DOHH2 (cell line): ENCODE measurements around the gene TBC1D22A.

Source experiments
- H3F3A ChIP-seq: fragments of 200-600 bp; sonication (generic), shearing (Covaris generic); 2 replicates; pipeline ENCODE4 v1.6.0; 2016; ENCODE audit warnings: antibody characterized with exemption, mild to moderate bottlenecking; ENCODE audit not compliant: control insufficient read depth, insufficient read depth
- H3K27ac ChIP-seq: fragments of 200-600 bp; sonication (generic); 2 replicates; pipeline ENCODE4 v1.5.1; 2014; ENCODE audit warnings: low read depth, mild to moderate bottlenecking, low read length, moderate library complexity
- H3K27me3 ChIP-seq: fragments of 200-600 bp; sonication (generic); 2 replicates; pipeline ENCODE4 v1.6.1; 2014; ENCODE audit warnings: mild to moderate bottlenecking, low read length, mixed read lengths; ENCODE audit not compliant: control insufficient read depth
- H3K36me3 ChIP-seq: fragments of 200-600 bp; sonication (generic); 2 replicates; pipeline ENCODE4 v1.6.1; 2014; ENCODE audit warnings: mild to moderate bottlenecking, low read length, moderate library complexity, mixed read lengths; ENCODE audit not compliant: control insufficient read depth
- H3K4me1 ChIP-seq: fragments of 200-600 bp; sonication (generic); 2 replicates; pipeline ENCODE4 v1.6.1; 2014; ENCODE audit warnings: mild to moderate bottlenecking, low read length, mixed read lengths; ENCODE audit not compliant: control insufficient read depth
- H3K4me2 ChIP-seq: fragments of 200-600 bp; sonication (generic); 2 replicates; pipeline ENCODE4 v1.6.0; 2014; ENCODE audit warnings: mild to moderate bottlenecking, low read length, moderate library complexity
- H3K4me3 ChIP-seq: fragments of 200-600 bp; sonication (generic); 2 replicates; pipeline ENCODE4 v1.5.1; 2014; ENCODE audit warnings: mild to moderate bottlenecking, low read length, mixed read lengths
- H3K79me2 ChIP-seq: fragments of 200-600 bp; sonication (generic); 2 replicates; pipeline ENCODE4 v1.6.1; 2014; ENCODE audit warnings: mild to moderate bottlenecking, low read length, mixed read lengths; ENCODE audit not compliant: control insufficient read depth
- H3K9me2 ChIP-seq: fragments of 200-600 bp; sonication (generic); replicated peaks from 2 replicates; pipeline ENCODE4 v1.6.1; 2014; ENCODE audit warnings: mild to moderate bottlenecking, low read length, mixed read lengths; ENCODE audit not compliant: control insufficient read depth
- H3K9me3 ChIP-seq: fragments of 200-600 bp; sonication (generic); 2 replicates; pipeline ENCODE4 v1.6.1; 2014; ENCODE audit warnings: antibody characterized with exemption, low read length, mixed read lengths; ENCODE audit not compliant: control insufficient read depth, insufficient read depth
- H4K20me1 ChIP-seq: fragments of 200-600 bp; sonication (generic); 2 replicates; pipeline ENCODE4 v1.6.0; 2014; ENCODE audit warnings: low read depth, mild to moderate bottlenecking, antibody characterized with exemption, low read length, moderate library complexity; ENCODE audit not compliant: control insufficient read depth, insufficient read depth
- CTCF ChIP-seq: fragments of 200-600 bp; sonication (generic); IDR thresholded peaks from one replicate; pipeline ENCODE4 v1.5.1; 2014; ENCODE audit warnings: antibody characterized with exemption, mild to moderate bottlenecking, low read depth, low read length; ENCODE audit not compliant: poor library complexity, severe bottlenecking
- EZH2phosphoT487 ChIP-seq: fragments of 200-600 bp; sonication (generic); IDR thresholded peaks from 2 replicates; pipeline ENCODE4 v1.6.1; 2017; ENCODE audit warnings: borderline replicate concordance, mild to moderate bottlenecking, antibody characterized with exemption, low read length, moderate library complexity, mixed read lengths

Gene TBC1D22A

DNA sequence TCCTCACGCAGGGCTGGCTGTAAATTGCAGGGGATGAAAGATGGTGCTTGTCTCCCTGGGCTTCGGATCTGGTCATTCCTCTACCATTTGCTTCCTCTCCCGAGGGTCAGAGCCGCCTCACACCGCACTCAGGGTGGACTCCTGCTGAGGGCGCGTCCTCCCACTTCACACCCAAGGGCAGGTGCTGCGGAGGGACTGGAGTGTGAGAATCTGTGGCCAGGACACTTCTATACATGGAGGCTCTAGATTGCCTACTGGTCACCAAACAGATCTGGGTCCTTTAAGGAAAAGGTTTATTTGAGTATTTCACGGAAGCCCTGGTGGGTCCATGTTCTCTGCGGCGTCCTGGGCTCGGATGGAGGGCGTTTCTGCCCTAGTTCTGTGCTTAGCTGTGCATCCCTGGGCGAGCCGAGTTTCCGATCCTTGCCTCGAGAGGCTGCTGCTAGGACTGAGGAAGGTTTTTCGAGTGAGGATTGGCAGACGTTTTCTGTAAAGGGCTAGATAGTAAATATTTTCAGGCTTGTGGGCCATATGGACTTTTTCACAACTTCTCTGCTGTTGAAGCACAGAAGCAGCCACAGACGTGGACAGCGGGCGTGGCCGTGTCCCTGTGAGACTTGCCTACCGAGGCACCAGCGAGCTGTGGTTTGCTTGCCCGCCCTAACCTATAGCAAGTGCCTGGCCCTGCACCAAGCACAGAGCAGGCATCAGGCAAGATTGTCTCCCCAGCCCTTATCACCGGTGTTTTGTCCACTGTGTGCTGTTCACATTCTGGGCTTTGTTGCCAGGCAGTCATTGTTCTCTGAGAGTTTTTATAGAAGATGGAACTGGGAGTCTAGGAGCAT, 279.0 kb downstream of the TBC1D22A start:
- H3K27ac ChIP-seq = no peak overlapping the region
- TF ChIP-seq CTCF (no peak), EZH2phosphoT487 (no peak)
- no peak overlapping the region for H3K4me2 ChIP-seq
- no peaks in the 10 kb centered on the region for H3K9me2 ChIP-seq
- no peaks in the 10 kb centered on the region for H3K4me1 ChIP-seq
- H3K27me3 ChIP-seq = no peaks in the 10 kb centered on the region
- no peak overlapping the region for H3K4me3 ChIP-seq
- H3K36me3 ChIP-seq = peaks cover 5% of the 10 kb centered on the region; the same call in 1 of the 2 replicates
- H3K9me3 ChIP-seq = no peaks in the 10 kb centered on the region
- 0 out of 2 replicates have a peak, but pooled peaks cover 2% of the 10 kb centered on the region for H4K20me1 ChIP-seq
- no peaks in the 10 kb centered on the region for H3F3A ChIP-seq
- no peaks in the 10 kb centered on the region for H3K79me2 ChIP-seq

DNA sequence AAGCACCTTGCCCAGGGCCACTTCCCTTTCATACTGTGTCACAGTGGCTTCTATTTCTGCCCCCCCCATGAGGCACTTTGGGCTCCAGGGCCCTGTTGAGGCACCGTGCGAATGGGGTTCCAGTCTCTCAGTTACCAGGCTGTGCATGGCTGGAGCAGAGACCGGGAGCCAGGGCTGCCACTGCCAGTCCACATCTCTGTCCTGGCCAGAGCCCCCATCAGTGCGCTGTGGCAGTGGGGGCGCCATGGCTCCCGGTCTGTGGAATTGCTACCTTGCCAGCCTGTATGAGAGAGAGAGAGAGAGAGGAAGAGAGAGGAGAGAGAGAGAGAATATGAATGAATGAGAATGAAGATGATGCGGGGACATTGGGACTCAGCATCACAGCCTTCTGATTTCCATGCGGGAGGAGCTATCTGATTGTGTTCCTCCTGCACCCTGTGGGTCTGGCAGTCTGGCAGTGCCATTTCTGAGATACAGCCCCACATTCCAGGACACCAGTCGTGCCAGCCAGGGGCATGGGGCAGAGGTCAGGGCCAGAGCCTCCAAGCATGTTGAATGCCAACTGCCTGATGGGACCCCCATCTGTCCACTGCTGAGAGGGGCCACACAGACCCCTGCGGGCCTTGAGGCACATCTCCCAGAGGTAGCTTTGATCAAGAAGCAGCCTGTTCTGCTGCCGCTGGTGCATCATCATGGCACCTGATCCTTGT, 279.8 kb downstream of the TBC1D22A start:
- Histone ChIP-seq H3K4me3 (no peak overlapping the region), H3K79me2 (no peaks in the 10 kb centered on the region), H3F3A (no peaks in the 10 kb centered on the region), H3K27me3 (no peaks in the 10 kb centered on the region), H3K9me3 (no peaks in the 10 kb centered on the region), H3K36me3 (peaks cover 5% of the 10 kb centered on the region; the same call in 1 of the 2 replicates), H3K27ac (no peak overlapping the region), H3K4me2 (no peak overlapping the region), H4K20me1 (0 out of 2 replicates have a peak, but pooled peaks cover 4% of the 10 kb centered on the region), H3K9me2 (no peaks in the 10 kb centered on the region), H3K4me1 (no peaks in the 10 kb centered on the region; the same call in 1 of the 2 replicates)
- TF ChIP-seq EZH2phosphoT487 = no peak
- TF ChIP-seq CTCF = no peak

DNA sequence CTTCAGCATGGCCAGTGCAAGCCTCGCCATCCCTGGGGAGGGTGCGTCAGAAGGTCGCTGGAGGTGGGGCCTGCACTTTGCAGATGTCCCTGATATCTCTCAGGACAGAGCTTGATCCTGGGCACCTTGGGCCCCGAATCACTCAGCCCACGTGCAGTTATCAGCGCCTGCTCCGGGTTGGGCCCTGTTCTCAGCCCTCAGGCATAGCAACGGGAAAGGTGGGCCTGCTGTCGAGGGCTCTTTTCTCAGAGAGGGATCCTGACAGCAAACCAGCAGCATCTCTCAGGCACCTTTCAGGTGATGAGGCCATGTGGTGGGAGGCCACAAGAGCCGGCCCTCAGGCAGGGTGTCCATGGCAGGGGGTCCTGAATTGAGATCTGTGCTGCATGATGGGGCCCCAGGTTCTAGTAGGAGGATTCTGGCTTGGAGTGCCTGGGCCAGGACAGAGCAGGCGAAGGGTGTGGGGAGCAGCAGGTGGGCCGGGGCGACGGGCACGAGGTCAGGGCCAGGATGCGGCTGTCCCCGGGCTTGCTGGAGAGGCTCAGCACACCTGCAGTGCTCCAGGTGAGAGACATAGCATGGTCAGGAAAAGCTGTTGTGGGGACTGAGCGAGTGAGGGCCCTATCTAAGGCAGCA, 280.5 kb downstream of the TBC1D22A start:
- H4K20me1 ChIP-seq = 0 out of 2 replicates have a peak, but pooled peaks cover 4% of the 10 kb centered on the region
- no peaks in the 10 kb centered on the region for H3K9me2 ChIP-seq
- no peak overlapping the region for H3K27ac ChIP-seq
- no peak overlapping the region for H3K4me2 ChIP-seq
- H3K27me3 ChIP-seq = no peaks in the 10 kb centered on the region
- no peak for TF ChIP-seq CTCF
- TF ChIP-seq EZH2phosphoT487 = no peak
- no peaks in the 10 kb centered on the region for H3K79me2 ChIP-seq
- H3K36me3 ChIP-seq = peaks cover 5% of the 10 kb centered on the region; the same call in 1 of the 2 replicates
- no peak overlapping the region for H3K4me3 ChIP-seq
- H3F3A ChIP-seq = no peaks in the 10 kb centered on the region
- H3K9me3 ChIP-seq = no peaks in the 10 kb centered on the region
- peaks cover 4% of the 10 kb centered on the region; the same call in 1 of the 2 replicates for H3K4me1 ChIP-seq
